Measurements from ENCODE around the gene TYMP. TPM values are rescaled to one million over a fixed set of nuclear protein-coding genes. Genes with fewer than 3 reads are reported as not detected.
A peak's percentile ranks its signal among the peaks of the same experiment; 100 is the strongest.

Gene TYMP
- total and polyA plus RNA-seq, 3 donors from 2014 or later: 12.5 to 25.9 (median 15.4) TPM

DNA sequence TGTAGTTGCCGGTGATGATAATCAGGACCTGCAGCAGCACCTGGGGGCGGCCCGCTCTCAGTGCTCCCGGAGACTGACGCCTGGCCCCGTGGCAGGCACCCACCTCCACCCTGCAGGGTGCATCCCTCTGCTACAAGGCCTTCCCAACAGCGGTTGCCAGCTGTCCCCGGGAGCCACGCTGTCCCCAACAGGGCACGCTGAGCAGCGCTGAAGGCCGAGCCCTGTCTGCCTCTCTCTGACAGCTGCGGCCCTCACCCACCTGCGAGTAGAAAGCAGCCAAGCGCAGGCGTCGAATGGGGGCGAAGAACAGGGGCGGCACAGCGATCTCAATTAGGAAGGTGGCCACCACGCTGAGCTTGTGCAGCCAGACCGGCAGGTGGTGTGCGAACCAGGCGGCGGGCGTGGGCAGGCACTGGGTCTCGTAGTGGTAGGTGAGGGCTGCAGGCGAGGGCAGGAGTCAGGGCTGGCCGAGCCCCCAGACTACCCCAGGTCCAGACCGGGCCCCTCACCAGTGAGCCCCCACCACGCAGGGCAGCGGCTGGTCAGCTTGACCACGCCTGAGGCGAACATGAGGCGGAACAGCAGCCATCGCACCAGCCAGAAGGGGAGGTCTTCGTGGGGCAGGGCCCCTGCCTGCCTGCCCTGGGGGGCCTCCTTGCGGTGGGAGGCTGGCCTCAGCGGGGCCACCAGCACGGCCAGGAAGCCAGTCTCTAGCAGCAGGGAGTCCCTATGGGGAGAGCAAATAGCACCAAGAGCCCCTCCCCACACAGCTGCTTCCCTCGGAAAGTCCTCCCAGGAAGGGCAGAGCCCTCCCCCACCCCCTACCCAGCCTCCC lies 23.8 kb downstream of the TYMP start:
- H3K36me3 ChIP-seq (ENCODE audit: low read depth, missing control alignments): no peaks in the 10 kb centered on the region
- H3K27ac ChIP-seq: no peak overlapping the region
- no peak for TF ChIP-seq POLR2A (IDR thresholded peaks at IDR 0.05)
- TF ChIP-seq, protein P1, sequence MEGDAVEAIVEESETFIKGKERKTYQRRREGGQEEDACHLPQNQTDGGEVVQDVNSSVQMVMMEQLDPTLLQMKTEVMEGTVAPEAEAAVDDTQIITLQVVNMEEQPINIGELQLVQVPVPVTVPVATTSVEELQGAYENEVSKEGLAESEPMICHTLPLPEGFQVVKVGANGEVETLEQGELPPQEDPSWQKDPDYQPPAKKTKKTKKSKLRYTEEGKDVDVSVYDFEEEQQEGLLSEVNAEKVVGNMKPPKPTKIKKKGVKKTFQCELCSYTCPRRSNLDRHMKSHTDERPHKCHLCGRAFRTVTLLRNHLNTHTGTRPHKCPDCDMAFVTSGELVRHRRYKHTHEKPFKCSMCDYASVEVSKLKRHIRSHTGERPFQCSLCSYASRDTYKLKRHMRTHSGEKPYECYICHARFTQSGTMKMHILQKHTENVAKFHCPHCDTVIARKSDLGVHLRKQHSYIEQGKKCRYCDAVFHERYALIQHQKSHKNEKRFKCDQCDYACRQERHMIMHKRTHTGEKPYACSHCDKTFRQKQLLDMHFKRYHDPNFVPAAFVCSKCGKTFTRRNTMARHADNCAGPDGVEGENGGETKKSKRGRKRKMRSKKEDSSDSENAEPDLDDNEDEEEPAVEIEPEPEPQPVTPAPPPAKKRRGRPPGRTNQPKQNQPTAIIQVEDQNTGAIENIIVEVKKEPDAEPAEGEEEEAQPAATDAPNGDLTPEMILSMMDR (IDR thresholded peaks at IDR 0.05): no peak
- intact Hi-C loops (cut with DNase I; ENCODE audit: low total_unique reads): no loop called here
- WGBS, 2 donors: 89 to 98% methylated on average over 4 to 41 of the region's 41 CpGs
- no peaks in the 10 kb centered on the region for H3K9me3 ChIP-seq
- peaks cover 9% of the 10 kb centered on the region for H3K4me1 ChIP-seq
- no peak for DNase-seq
- no peaks in the 10 kb centered on the region for H3K27me3 ChIP-seq
- peak overlapping the region in 1 of 2 donors; percentile 81 for H3K4me3 ChIP-seq

DNA sequence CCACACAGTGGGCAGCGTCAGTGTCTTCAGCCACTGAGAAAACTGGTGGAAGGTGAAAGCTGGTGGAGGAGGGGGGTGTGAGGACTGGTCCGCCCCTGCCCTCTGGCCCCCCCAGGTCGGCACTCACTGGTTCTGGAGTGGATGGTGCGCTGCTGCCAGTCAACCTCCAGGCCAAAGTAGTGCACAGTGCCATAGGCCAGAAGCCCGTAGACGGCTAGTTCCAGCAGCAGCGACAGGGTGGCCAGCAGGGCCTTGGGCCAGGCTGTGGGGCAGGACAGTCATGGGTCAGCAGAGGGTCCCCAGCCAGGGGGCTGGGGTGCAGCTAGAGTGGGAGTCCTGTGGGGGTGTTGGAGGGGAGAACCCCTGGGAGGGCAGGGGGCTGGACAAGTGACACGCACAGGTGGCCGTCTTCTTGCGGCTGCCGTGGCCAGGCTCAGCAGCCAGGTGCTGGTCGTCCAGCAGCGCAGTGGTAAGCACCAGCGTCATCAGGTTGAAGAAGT lies 24.5 kb downstream of the TYMP start:
- 89 to 92% methylated on average over 8 to 14 of the region's 14 CpGs for WGBS, 2 donors
- Histone ChIP-seq H3K9me3 (no peaks in the 10 kb centered on the region), H3K27ac (no peak overlapping the region), H3K36me3 (ENCODE audit: low read depth, missing control alignments) (no peaks in the 10 kb centered on the region), H3K27me3 (no peaks in the 10 kb centered on the region), H3K4me3 (no peak overlapping the region), H3K4me1 (peaks cover 9% of the 10 kb centered on the region)
- intact Hi-C loops (cut with DNase I; ENCODE audit: low total_unique reads): no loop called here
- DNase-seq: no peak
- no peak for TF ChIP-seq POLR2A (IDR thresholded peaks at IDR 0.05)
- TF ChIP-seq, protein P1 (IDR thresholded peaks at IDR 0.05): no peak

DNA sequence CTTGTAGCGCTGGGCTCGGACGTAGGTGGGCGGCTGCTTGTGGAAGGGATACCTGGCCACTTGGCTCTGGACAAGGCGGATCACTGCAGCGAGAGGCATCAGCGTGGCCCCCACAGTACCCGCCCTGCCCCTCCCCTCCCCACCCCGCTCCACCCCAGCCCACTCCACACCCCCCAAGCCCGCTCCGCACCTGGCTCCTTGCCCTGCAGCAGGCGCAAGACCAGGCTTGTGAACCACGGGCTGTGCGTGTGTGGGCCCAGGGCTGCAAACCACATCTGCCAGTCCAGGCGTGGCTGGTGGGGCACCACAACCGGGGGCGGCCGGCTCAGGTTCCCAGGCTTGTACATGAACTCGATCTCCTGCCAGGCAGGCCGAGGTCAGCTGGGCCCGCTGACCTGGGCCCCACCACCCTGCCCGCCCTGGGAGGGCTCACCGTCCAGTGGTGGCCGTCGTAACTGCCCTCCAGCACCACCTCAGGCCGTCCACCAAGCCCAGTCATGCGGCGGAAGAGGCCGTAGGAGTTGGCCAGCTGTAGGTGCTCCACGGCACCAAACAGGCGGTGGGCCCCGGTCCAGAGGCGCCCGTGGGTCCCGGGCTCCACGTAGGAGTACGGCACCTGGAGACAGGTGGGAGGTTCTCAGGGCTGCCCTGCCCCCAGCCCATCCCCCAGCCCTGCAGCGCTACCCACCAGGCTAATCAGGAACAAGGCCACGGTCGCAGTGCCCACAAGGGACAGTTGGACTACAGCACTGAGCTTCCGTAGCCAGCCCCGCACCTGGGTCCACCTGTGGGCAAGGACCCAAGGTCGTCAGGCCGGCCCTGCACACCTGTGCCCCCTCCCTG lies 25.2 kb downstream of the TYMP start:
- intact Hi-C loops (cut with DNase I; ENCODE audit: low total_unique reads): no loop called here
- H3K36me3 ChIP-seq (ENCODE audit: low read depth, missing control alignments): no peaks in the 10 kb centered on the region
- H3K4me1 ChIP-seq: peaks cover 9% of the 10 kb centered on the region
- TF ChIP-seq, protein P1 (IDR thresholded peaks at IDR 0.05): no peak
- H3K27me3 ChIP-seq: no peaks in the 10 kb centered on the region
- H3K9me3 ChIP-seq: no peaks in the 10 kb centered on the region
- DNase-seq: no peak
- no peak overlapping the region for H3K27ac ChIP-seq
- no peak overlapping the region for H3K4me3 ChIP-seq
- 91 to 99% methylated on average over 19 to 44 of the region's 44 CpGs for WGBS, 2 donors

DNA sequence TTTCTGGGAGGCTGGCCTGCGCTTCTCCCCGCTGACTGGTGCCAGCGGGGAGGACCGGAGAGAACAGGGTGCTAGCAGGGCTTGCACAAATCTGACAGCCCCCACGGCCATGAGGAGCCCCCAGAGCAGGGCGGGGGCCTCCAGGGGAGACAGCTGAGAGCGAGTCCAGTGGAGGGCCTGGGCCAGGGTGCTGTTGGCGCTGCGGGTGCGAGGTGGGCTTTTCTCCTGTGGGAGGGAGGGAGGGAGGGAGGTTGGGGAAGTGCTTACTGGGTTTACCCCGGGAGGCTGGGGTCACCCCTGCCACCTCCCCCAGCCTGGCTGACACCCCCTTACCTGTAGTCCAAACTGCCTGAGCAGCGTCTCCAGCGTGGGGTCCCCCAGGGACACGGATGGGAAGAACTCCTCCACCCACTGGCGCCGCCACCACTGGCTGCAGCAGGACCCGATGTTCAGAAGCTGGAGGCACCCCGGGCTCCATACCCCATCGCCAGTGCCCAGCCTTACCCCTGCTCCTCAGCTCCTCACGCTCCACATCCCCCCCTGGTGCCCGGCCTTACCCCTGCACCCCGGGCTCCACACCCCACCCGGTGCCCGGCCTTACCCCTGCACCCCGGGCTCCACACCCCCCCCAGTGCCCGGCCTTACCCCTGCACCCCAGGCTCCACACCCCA lies 26.2 kb downstream of the TYMP start:
- H3K27ac ChIP-seq: no peak overlapping the region
- no peaks in the 10 kb centered on the region for H3K9me3 ChIP-seq
- H3K27me3 ChIP-seq: no peaks in the 10 kb centered on the region
- DNase-seq: no peak
- WGBS, 2 donors: 92 to 100% methylated on average over 8 to 23 of the region's 26 CpGs
- H3K4me1 ChIP-seq: peaks cover 9% of the 10 kb centered on the region
- TF ChIP-seq, protein P1 (IDR thresholded peaks at IDR 0.05): no peak
- no peak for TF ChIP-seq POLR2A (IDR thresholded peaks at IDR 0.05)
- intact Hi-C loops (cut with DNase I; ENCODE audit: low total_unique reads): no loop called here
- H3K4me3 ChIP-seq: no peak overlapping the region
- no peaks in the 10 kb centered on the region for H3K36me3 ChIP-seq (ENCODE audit: low read depth, missing control alignments)

All from testis (tissue), 3 donors.